ENCODE results near the gene FGF4. TPM values are rescaled to one million over a fixed set of nuclear protein-coding genes. Genes with fewer than 3 reads are reported as not detected.

FGF4 gene
- total RNA-seq, 2 donors from 2014 or later, result 0.27 to 3.5 TPM

GRCh38 chr11:69801513-69802335, 26.6 kb upstream of the FGF4 start:
- Histone ChIP-seq H3K9ac (ENCODE audit: extremely low read depth, low read length, poor library complexity, severe bottlenecking) (no peak overlapping the region), H3K27ac (ENCODE audit: low read depth, low read length) (no peak overlapping the region), H3K4me1 (ENCODE audit: control insufficient read depth, insufficient read depth, low read length) (no peaks in the 10 kb centered on the region), H3K27me3 (ENCODE audit: control insufficient read depth, insufficient read depth, low read length, poor library complexity, severe bottlenecking) (no peaks in the 10 kb centered on the region), H3K9me3 (ENCODE audit: control insufficient read depth, low read length) (no peaks in the 10 kb centered on the region), H3K4me3 (ENCODE audit: low read length) (no peak overlapping the region), H3K36me3 (ENCODE audit: control insufficient read depth, insufficient read depth, low read length) (no peaks in the 10 kb centered on the region)
- Mint-ChIP-seq H3K36me3 (ENCODE audit: low read depth) (no peaks in the 10 kb centered on the region), H3K27me3 (ENCODE audit: insufficient read depth) (peaks cover 6% of the 10 kb centered on the region), H3K9me3 (peaks cover 2% of the 10 kb centered on the region), H3K4me3 (no peak overlapping the region), H3K27ac (peak overlapping the region; percentile 64), H3K4me1 (no peaks in the 10 kb centered on the region)
- TF ChIP-seq CTCF (conservative IDR thresholded peaks at IDR 0.05), result peak; percentile 98
- DNase-seq, result peak; percentile 95
- WGBS, 2 experiments (ENCODE audit: insufficient coverage in 1 of 2, insufficient read length in 1 of 2), result 55 to 64% methylated on average over 7 to 15 of the region's 15 CpGs

- H3K4me3 ChIP-seq (ENCODE audit: low read length), result no peak overlapping the region
- Mint-ChIP-seq H3K4me3 (no peak overlapping the region), H3K27ac (no peak overlapping the region), H3K4me1 (no peaks in the 10 kb centered on the region), H3K9me3 (peaks cover 2% of the 10 kb centered on the region), H3K27me3 (ENCODE audit: insufficient read depth) (peaks cover 4% of the 10 kb centered on the region), H3K36me3 (ENCODE audit: low read depth) (no peaks in the 10 kb centered on the region)
- no peak overlapping the region for H3K27ac ChIP-seq (ENCODE audit: low read depth, low read length)
- no peaks in the 10 kb centered on the region for H3K36me3 ChIP-seq (ENCODE audit: control insufficient read depth, insufficient read depth, low read length)
- no peaks in the 10 kb centered on the region for H3K27me3 ChIP-seq (ENCODE audit: control insufficient read depth, insufficient read depth, low read length, poor library complexity, severe bottlenecking)
- DNase-seq, result no peak
- no peak overlapping the region for H3K9ac ChIP-seq (ENCODE audit: extremely low read depth, low read length, poor library complexity, severe bottlenecking)
- H3K4me1 ChIP-seq (ENCODE audit: control insufficient read depth, insufficient read depth, low read length), result no peaks in the 10 kb centered on the region
- H3K9me3 ChIP-seq (ENCODE audit: control insufficient read depth, low read length), result no peaks in the 10 kb centered on the region
- TF ChIP-seq CTCF (conservative IDR thresholded peaks at IDR 0.05), result no peak
- 91 to 97% methylated on average over 3 to 5 of the region's 5 CpGs for WGBS, 2 experiments (ENCODE audit: insufficient coverage in 1 of 2, insufficient read length in 1 of 2)
Measured at GRCh38 chr11:69800278-69800677, 25.1 kb upstream of the FGF4 start.

GRCh38 chr11:69799582-69799981, 24.4 kb upstream of the FGF4 start:
- H3K4me3 Mint-ChIP-seq, result no peak overlapping the region
- Histone ChIP-seq H3K9ac (ENCODE audit: extremely low read depth, low read length, poor library complexity, severe bottlenecking) (no peak overlapping the region), H3K4me3 (ENCODE audit: low read length) (no peak overlapping the region), H3K27ac (ENCODE audit: low read depth, low read length) (no peak overlapping the region), H3K36me3 (ENCODE audit: control insufficient read depth, insufficient read depth, low read length) (no peaks in the 10 kb centered on the region), H3K4me1 (ENCODE audit: control insufficient read depth, insufficient read depth, low read length) (no peaks in the 10 kb centered on the region), H3K27me3 (ENCODE audit: control insufficient read depth, insufficient read depth, low read length, poor library complexity, severe bottlenecking) (no peaks in the 10 kb centered on the region), H3K9me3 (ENCODE audit: control insufficient read depth, low read length) (no peaks in the 10 kb centered on the region)
- peak; percentile 85 for DNase-seq
- WGBS, 2 experiments (ENCODE audit: insufficient coverage in 1 of 2, insufficient read length in 1 of 2), result 0 to 37% methylated on average over 1 to 3 of the region's 3 CpGs
- no peaks in the 10 kb centered on the region for H3K4me1 Mint-ChIP-seq
- no peak for TF ChIP-seq CTCF (conservative IDR thresholded peaks at IDR 0.05)
- peaks cover 2% of the 10 kb centered on the region for H3K9me3 Mint-ChIP-seq
- no peak overlapping the region for H3K27ac Mint-ChIP-seq
- H3K27me3 Mint-ChIP-seq (ENCODE audit: insufficient read depth), result peaks cover 4% of the 10 kb centered on the region
- H3K36me3 Mint-ChIP-seq (ENCODE audit: low read depth), result no peaks in the 10 kb centered on the region
